ENCODE data around the gene LCE1C. TPM values are rescaled to one million over a fixed set of nuclear protein-coding genes. Genes with fewer than 3 reads are reported as not detected.

LCE1C gene
- total and polyA plus RNA-seq, 10 donors, result not detected

- intact Hi-C loops (cut with DNase I; ENCODE audit: low total_unique reads), result no loop called here
- Histone ChIP-seq H3K27ac (no peak overlapping the region), H3K36me3 (no peaks in the 10 kb centered on the region), H3K27me3 (replicated peaks in 1 of 7) (peaks cover 0 to 10% (median 0%) of the 10 kb centered on the region in 7 donors), H3K4me3 (no peak overlapping the region), H3K9me3 (no peaks in the 10 kb centered on the region), H3K4me1 (no peaks in the 10 kb centered on the region)
- WGBS, 5 donors, result 49 to 64% (median 59%) methylated on average over 4 of the region's 4 CpGs
- no peak for TF ChIP-seq CTCF (IDR thresholded peaks at IDR 0.05 in 8 of 11, conservative IDR thresholded peaks at IDR 0.05 in 3 of 11)
- TF ChIP-seq POLR2AphosphoS5 (IDR thresholded peaks at IDR 0.05), result no peak
- TF ChIP-seq POLR2A (IDR thresholded peaks at IDR 0.05), result no peak
- no peak for DNase-seq
These were observed 10.8 kb downstream of the LCE1C start for GRCh38 chr1:152795686-152796085.

GRCh38 chr1:152786077-152786476, 20.4 kb downstream of the LCE1C start, which contains the start of gene LCE1E:
TSS of gene LCE1E (plus strand) at chr1:152786257. CDS start at chr1:152787300, 1,043 bp downstream.
- Histone ChIP-seq H3K9me3 (no peaks in the 10 kb centered on the region), H3K4me1 (no peaks in the 10 kb centered on the region), H3K36me3 (no peaks in the 10 kb centered on the region), H3K27me3 (replicated peaks in 1 of 7) (peaks cover 0 to 40% (median 0%) of the 10 kb centered on the region in 7 donors), H3K4me3 (no peak within 1 kb of the TSS), H3K27ac (no peak within 1 kb of the TSS)
- intact Hi-C loops (cut with DNase I; ENCODE audit: low total_unique reads), result no loop called here
- no peak for DNase-seq
- TF ChIP-seq CTCF (IDR thresholded peaks at IDR 0.05 in 8 of 11, conservative IDR thresholded peaks at IDR 0.05 in 3 of 11) (no peak), POLR2AphosphoS5 (IDR thresholded peaks at IDR 0.05) (no peak), POLR2A (IDR thresholded peaks at IDR 0.05) (no peak)
- 25 to 50% (median 40%) methylated on average over 2 of the region's 2 CpGs for WGBS, 5 donors

- H3K36me3 ChIP-seq, result no peaks in the 10 kb centered on the region
- intact Hi-C loops (cut with DNase I; ENCODE audit: low total_unique reads), result no loop called here
- WGBS, 5 donors, result 55 to 75% (median 60%) methylated on average over 2 of the region's 2 CpGs
- no peak overlapping the region for H3K4me3 ChIP-seq
- no peaks in the 10 kb centered on the region for H3K4me1 ChIP-seq
- TF ChIP-seq POLR2AphosphoS5 (IDR thresholded peaks at IDR 0.05), result no peak
- no peak overlapping the region for H3K27ac ChIP-seq
- no peaks in the 10 kb centered on the region for H3K9me3 ChIP-seq
- H3K27me3 ChIP-seq (replicated peaks in 1 of 7), result peaks cover 0 to 40% (median 0%) of the 10 kb centered on the region in 7 donors
- DNase-seq, result no peak
These were observed 23.4 kb downstream of the LCE1C start for GRCh38 chr1:152783095-152783494.

- DNase-seq, result no peak
- TF ChIP-seq CTCF (IDR thresholded peaks at IDR 0.05 in 8 of 11, conservative IDR thresholded peaks at IDR 0.05 in 3 of 11) (no peak), POLR2A (IDR thresholded peaks at IDR 0.05) (no peak), POLR2AphosphoS5 (IDR thresholded peaks at IDR 0.05) (no peak)
- Histone ChIP-seq H3K4me1 (no peaks in the 10 kb centered on the region), H3K4me3 (no peak overlapping the region), H3K9me3 (no peaks in the 10 kb centered on the region), H3K27ac (no peak overlapping the region), H3K36me3 (no peaks in the 10 kb centered on the region), H3K27me3 (replicated peaks in 1 of 7) (peaks cover 0 to 28% (median 0%) of the 10 kb centered on the region in 7 donors)
- WGBS, 5 donors, result 54 to 71% (median 59%) methylated on average over 4 of the region's 4 CpGs
- intact Hi-C loops (cut with DNase I; ENCODE audit: low total_unique reads), result no loop called here
These were observed 28.8 kb downstream of the LCE1C start for GRCh38 chr1:152777510-152778137.

Data from spleen (tissue), 11 donors.